ENCODE measurements around the gene ZNHIT2. TPM values are rescaled to one million over a fixed set of nuclear protein-coding genes. Genes with fewer than 3 reads are reported as not detected.

Gene ZNHIT2
- total and polyA plus RNA-seq, 2 of the 13 experiments (the other 11 are each of a cell fraction or from before 2014, with no cell fraction given) = 1.1 to 6.5 TPM

DNA sequence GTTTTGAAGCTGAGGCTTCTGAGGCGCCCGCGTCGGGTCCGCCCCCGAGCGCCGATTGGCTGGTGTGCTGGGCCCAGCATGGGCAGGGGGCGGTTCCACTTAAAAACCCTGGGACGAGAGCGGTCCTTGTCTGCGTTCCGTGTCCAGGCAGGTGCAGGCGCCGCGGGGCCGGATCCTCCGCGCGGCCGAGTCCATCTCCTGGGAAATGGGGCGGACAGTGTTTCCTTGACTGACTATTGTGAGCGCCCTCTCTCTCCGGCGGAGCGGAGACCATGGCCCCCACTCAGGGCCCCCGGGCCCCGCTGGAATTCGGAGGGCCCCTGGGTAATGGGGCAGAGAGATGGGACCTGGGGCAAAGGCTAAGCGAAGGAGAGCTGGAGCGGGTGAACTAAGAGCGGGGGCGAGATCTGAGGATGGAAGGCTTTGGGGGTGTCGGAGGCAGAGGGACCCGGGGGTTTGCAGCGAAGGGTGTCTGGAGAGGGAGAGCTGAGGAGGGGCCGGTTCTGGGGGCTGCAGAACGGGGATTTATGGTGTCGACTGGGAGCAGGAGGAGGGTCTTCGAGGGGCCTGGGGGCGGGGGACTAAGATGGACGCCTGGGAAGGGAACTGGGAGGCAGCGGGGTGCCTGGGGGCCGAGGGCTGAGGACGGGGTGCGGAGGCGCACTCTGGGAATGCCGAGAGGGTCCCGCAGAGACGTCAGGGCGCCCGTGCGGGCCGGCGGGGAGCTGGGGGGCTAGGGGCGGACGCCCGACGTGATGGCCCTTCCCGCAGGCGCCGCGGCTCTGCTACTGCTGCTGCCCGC is 5.6 kb downstream of the ZNHIT2 start, which contains the start of gene TM7SF2 (continued):
- no peak; the same call in 1 of the 2 replicates for TF ChIP-seq ZNF136 (CRISPR knock-in tag; IDR thresholded peaks at IDR 0.05; ENCODE audit: low read depth)
- no peak for TF ChIP-seq NR2F2 (IDR thresholded peaks at IDR 0.05; ENCODE audit: borderline replicate concordance, low read depth)
- no peak for TF ChIP-seq MZF1 (CRISPR knock-in tag; IDR thresholded peaks at IDR 0.05; ENCODE audit: borderline replicate concordance)
- TF ChIP-seq ZNF816 (CRISPR knock-in tag; IDR thresholded peaks at IDR 0.05; ENCODE audit: borderline replicate concordance) = peak; percentile 32; the same call in 1 of the 2 replicates
- TF ChIP-seq, protein P1, sequence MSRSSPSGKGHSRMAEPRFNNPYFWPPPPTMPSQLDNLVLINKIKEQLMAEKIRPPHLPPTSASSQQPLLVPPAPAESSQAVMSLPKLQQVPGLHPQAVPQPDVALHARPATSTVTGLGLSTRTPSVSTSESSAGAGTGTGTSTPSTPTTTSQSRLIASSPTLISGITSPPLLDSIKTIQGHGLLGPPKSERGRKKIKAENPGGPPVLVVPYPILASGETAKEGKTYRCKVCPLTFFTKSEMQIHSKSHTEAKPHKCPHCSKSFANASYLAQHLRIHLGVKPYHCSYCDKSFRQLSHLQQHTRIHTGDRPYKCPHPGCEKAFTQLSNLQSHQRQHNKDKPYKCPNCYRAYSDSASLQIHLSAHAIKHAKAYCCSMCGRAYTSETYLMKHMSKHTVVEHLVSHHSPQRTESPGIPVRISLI (CRISPR knock-in tag; IDR thresholded peaks at IDR 0.05; ENCODE audit: borderline replicate concordance) = no peak
- TF ChIP-seq SP140L (CRISPR knock-in tag; IDR thresholded peaks at IDR 0.05; ENCODE audit: borderline replicate concordance) = no peak
- TF ChIP-seq, protein P2, sequence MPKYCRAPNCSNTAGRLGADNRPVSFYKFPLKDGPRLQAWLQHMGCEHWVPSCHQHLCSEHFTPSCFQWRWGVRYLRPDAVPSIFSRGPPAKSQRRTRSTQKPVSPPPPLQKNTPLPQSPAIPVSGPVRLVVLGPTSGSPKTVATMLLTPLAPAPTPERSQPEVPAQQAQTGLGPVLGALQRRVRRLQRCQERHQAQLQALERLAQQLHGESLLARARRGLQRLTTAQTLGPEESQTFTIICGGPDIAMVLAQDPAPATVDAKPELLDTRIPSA (CRISPR knock-in tag; IDR thresholded peaks at IDR 0.05; ENCODE audit: borderline replicate concordance) = 0 out of 2 replicates have a peak, but pooled peaks have one; percentile 16
- no peak for TF ChIP-seq SNAPC2 (CRISPR knock-in tag; IDR thresholded peaks at IDR 0.05)
- no peak for TF ChIP-seq CHD2 (IDR thresholded peaks at IDR 0.05; ENCODE audit: low read depth, low read length)
- no peak for TF ChIP-seq ZNF34 (CRISPR knock-in tag; IDR thresholded peaks at IDR 0.05; ENCODE audit: borderline replicate concordance)
- TF ChIP-seq ZNF251 (CRISPR knock-in tag; IDR thresholded peaks at IDR 0.05) = no peak
- TF ChIP-seq, protein P3, sequence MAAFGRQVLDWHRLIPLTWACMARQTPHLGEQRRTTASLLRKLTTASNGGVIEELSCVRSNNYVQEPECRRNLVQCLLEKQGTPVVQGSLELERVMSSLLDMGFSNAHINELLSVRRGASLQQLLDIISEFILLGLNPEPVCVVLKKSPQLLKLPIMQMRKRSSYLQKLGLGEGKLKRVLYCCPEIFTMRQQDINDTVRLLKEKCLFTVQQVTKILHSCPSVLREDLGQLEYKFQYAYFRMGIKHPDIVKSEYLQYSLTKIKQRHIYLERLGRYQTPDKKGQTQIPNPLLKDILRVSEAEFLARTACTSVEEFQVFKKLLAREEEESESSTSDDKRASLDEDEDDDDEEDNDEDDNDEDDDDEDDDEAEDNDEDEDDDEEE (CRISPR knock-in tag; IDR thresholded peaks at IDR 0.05) = no peak
- peak; percentile 21; the same call in 1 of the 2 replicates for TF ChIP-seq XBP1 (CRISPR knock-in tag; IDR thresholded peaks at IDR 0.05)
- 0 out of 2 replicates have a peak, but pooled peaks have one; percentile 27 for TF ChIP-seq CREM (IDR thresholded peaks at IDR 0.05)
- TF ChIP-seq CREM (CRISPR knock-in tag; IDR thresholded peaks at IDR 0.05) = no peak
- no peak for TF ChIP-seq DMAP1 (CRISPR knock-in tag; IDR thresholded peaks at IDR 0.05)
- TF ChIP-seq KLF16 (CRISPR knock-in tag; IDR thresholded peaks at IDR 0.05) = peak in 1 of 2 experiments; percentile 68; a peak in 2 of 4 replicates
- no peak for TF ChIP-seq ZNF839 (CRISPR knock-in tag; IDR thresholded peaks at IDR 0.05; ENCODE audit: borderline replicate concordance)
- no peak for TF ChIP-seq FOSL1 (CRISPR knock-in tag; IDR thresholded peaks at IDR 0.05; ENCODE audit: borderline replicate concordance)
- TF ChIP-seq JARID2 (CRISPR knock-in tag; IDR thresholded peaks at IDR 0.05; ENCODE audit: insufficient replicate concordance) = no peak
- no peak for TF ChIP-seq ZBTB1 (CRISPR knock-in tag; IDR thresholded peaks at IDR 0.05; ENCODE audit: borderline replicate concordance)
- peak; percentile 54; the same call in 1 of the 2 replicates for TF ChIP-seq ZNF317 (CRISPR knock-in tag; IDR thresholded peaks at IDR 0.05)
- TF ChIP-seq, protein P4, sequence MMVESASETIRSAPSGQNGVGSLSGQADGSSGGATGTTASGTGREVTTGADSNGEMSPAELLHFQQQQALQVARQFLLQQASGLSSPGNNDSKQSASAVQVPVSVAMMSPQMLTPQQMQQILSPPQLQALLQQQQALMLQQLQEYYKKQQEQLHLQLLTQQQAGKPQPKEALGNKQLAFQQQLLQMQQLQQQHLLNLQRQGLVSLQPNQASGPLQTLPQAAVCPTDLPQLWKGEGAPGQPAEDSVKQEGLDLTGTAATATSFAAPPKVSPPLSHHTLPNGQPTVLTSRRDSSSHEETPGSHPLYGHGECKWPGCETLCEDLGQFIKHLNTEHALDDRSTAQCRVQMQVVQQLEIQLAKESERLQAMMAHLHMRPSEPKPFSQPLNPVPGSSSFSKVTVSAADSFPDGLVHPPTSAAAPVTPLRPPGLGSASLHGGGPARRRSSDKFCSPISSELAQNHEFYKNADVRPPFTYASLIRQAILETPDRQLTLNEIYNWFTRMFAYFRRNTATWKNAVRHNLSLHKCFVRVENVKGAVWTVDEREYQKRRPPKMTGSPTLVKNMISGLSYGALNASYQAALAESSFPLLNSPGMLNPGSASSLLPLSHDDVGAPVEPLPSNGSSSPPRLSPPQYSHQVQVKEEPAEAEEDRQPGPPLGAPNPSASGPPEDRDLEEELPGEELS (CRISPR knock-in tag; IDR thresholded peaks at IDR 0.05) = peak; percentile 46
- TF ChIP-seq POLR2AphosphoS5 (IDR thresholded peaks at IDR 0.05; ENCODE audit: low read depth, low read length) = peak; percentile 99
- no peak for TF ChIP-seq GLI4 (CRISPR knock-in tag; IDR thresholded peaks at IDR 0.05; ENCODE audit: borderline replicate concordance)
- no peak for TF ChIP-seq ZNF180 (CRISPR knock-in tag; IDR thresholded peaks at IDR 0.05; ENCODE audit: borderline replicate concordance, low read depth)
- TF ChIP-seq PLRG1 (conservative IDR thresholded peaks at IDR 0.05) = no peak
